ENCODE data around the gene KHDRBS1. TPM values are rescaled to one million over a fixed set of nuclear protein-coding genes. Genes with fewer than 3 reads are reported as not detected.

The KHDRBS1 gene
- total and polyA plus RNA-seq, 2 experiments from 2014 or later, result 191 to 251 TPM

DNA sequence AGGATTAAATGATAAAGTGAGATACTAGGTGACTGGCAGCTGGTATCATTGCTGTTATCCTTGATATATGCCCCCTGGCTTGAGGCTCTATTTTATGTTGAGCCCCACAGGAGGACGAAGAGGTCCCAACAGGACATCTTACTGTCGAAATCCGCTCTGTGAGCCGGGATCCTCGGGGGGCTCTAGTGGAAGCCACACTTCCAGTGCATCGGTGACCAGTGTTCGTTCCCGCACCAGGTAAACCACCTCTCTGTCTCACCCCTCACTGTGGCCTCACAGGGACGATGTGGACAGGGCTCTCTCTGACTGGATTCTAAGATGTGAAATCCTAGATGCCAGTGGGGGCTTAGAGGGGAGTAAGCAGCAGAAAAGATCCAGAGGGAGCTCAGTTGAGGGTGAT, 61.2 kb downstream of the KHDRBS1 start (continued):
- TF ChIP-seq REST (IDR thresholded peaks at IDR 0.05; ENCODE audit: unreplicated experiment) (no peak), EZH2 (IDR thresholded peaks at IDR 0.05; ENCODE audit: low read depth, unreplicated experiment) (no peak), ETS1 (IDR thresholded peaks at IDR 0.05) (no peak), CREB1 (CRISPR knock-in tag; IDR thresholded peaks at IDR 0.05; ENCODE audit: low read depth) (no peak), ZNF114 (CRISPR knock-in tag; IDR thresholded peaks at IDR 0.05) (no peak)

DNA sequence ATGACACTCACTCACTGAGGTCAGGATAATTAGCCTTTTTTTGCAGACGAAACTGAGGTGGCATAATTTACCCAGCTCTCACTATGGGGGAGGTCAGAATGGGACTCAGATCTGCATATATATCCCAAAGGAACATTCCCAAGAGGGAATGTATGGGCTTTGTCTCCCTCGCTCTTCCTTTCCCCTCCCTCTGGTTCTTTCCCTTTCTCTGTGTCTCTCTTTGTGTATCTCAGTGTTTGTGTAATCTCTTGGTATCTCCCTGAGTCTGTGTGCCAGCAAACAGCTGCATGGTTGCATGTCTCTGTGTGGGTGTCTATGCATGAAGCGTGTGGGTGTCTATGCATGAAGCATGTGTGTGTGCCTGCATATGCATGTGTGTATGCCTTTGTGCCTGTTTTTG, 63.8 kb downstream of the KHDRBS1 start:
- no peaks in the 10 kb centered on the region for H3K9me2 ChIP-seq (ENCODE audit: insufficient read depth)
- no peak for ATAC-seq
- TF ChIP-seq ZNF462 (CRISPR knock-in tag; IDR thresholded peaks at IDR 0.05) (no peak), REST (IDR thresholded peaks at IDR 0.05; ENCODE audit: unreplicated experiment) (no peak), ZNF114 (CRISPR knock-in tag; IDR thresholded peaks at IDR 0.05) (no peak), STAT1 (IDR thresholded peaks at IDR 0.05; ENCODE audit: unreplicated experiment) (no peak), POLR2AphosphoS5 (IDR thresholded peaks at IDR 0.05; ENCODE audit: low read depth) (no peak), EZH2phosphoT487 (IDR thresholded peaks at IDR 0.05; ENCODE audit: unreplicated experiment) (no peak)
- H3K27me3 ChIP-seq (ENCODE audit: insufficient read depth), result no peaks in the 10 kb centered on the region
- Mint-ChIP-seq H3K9me3 (no peaks in the 10 kb centered on the region), H3K36me3 (ENCODE audit: low read depth) (peaks cover 63% of the 10 kb centered on the region), H3K27ac (no peak overlapping the region), H3K4me1 (peaks cover 9% of the 10 kb centered on the region), H3K27me3 (ENCODE audit: insufficient read depth, low read depth, poor library complexity) (peaks cover 8% of the 10 kb centered on the region), H3K4me3 (no peak overlapping the region)
- no peak overlapping the region for H2AFZ ChIP-seq
- peaks cover 13% of the 10 kb centered on the region for H3K79me2 ChIP-seq (replicated peaks; ENCODE audit: insufficient read depth)
- no peak for DNase-seq (ENCODE audit: low spot score)
- H3K4me3 ChIP-seq, result no peak overlapping the region
- peaks cover 11% of the 10 kb centered on the region for H4K20me1 ChIP-seq (replicated peaks; ENCODE audit: insufficient read depth)
- no peak overlapping the region for H3K4me2 ChIP-seq
- H3K4me1 ChIP-seq (ENCODE audit: insufficient read depth), result no peaks in the 10 kb centered on the region
- no peak overlapping the region for H3K27ac ChIP-seq (ENCODE audit: low read depth)
- H3K36me3 ChIP-seq (ENCODE audit: insufficient read depth), result peaks cover 14% of the 10 kb centered on the region
- peaks cover under 1% of the 10 kb centered on the region; the same call in 1 of the 2 replicates for H3F3A ChIP-seq (replicated peaks; ENCODE audit: low read depth)

All from GM23338 (cell line).